Activated gamma-delta T cell (primary cell): Measurements from ENCODE around the gene C19orf25.
"Not testable (repeated sequence)": the region's sequence is repeated elsewhere in the genome, so short reads cannot be mapped to it uniquely, and the experiment has no call there.

ENCODE experiments used
- DNase-seq: peaks from one replicate; lab custom pipeline; 2025; lab: John Stamatoyannopoulos, UW

The C19orf25 gene

DNA sequence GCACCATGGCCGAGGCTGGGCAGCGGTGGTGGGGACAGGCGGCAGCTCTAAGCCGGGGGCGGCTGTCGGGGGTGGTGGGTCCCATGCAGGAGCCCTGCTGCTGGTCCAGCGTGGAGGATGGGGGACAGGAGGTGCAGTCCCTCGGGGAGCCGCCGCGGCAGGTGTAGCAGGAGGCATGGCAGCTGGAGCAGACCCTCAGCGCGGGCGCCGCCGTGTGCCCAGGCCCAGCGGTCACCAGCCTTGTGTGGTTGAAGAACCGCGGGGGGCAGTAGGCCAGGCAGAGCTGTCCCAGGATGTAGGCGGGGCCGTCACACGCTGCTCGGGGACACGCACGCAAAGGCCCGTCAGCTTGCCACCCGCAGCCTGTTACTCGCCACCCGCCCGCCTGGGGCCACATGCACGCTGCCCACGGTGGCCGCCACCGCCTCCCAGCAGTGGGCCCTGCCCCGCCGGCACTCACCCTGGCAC, 2.9 kb upstream of the C19orf25 start:
- DNase-seq = no peak

DNA sequence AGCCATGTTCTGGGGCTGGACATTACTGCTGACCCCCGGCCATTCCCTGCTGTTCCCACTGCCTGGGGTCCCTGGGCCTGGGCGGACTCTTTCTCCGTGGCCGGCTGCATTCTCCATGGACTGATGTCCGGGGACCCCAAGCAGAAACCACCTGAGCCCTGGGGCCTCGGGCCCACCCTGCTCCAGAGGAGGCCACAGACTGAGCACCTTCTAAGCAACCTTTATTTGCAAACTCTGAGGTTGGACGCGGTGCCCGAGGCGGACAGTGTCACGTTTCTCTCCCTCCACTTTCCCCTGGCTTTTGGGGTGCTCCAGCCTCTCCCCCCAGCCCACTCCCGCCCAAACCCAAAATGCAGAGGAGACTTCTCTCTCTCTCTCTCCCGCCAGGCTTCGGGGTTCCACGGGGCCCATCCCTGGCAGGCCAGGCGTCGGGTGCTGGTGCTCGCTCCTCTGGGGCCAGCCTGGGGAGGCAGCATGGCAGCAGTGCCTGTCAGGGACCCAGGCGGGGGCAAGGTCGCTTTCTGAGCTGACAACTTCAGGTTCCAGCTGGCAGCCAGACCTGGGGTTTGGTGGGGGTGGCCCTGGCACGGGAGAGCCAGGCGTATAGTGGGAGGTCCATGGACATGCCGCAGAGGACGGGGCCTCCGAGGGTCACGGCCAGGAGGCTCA, 2.3 kb upstream of the C19orf25 start:
- no peak for DNase-seq

DNA sequence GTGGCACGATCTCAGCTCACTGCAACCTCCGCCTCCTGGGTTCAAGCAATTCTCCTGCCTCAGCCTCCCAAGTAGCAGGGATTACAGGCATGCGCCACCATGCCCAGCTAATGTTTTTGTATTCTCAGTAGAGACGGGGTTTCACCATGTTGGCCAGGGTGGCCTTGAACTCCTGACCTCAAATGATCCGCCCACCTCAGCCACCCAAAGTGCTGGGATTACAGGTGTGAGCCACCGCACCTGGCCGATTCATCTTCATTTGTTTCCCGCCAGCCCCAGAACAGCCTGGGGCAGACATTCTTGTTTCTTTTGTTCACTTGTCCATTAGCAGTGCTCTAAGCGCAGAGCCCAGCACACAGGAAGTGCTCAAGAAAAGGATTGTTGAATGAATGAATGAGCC, 2.0 kb downstream of the C19orf25 start:
- DNase-seq = not testable (repeated sequence)

DNA sequence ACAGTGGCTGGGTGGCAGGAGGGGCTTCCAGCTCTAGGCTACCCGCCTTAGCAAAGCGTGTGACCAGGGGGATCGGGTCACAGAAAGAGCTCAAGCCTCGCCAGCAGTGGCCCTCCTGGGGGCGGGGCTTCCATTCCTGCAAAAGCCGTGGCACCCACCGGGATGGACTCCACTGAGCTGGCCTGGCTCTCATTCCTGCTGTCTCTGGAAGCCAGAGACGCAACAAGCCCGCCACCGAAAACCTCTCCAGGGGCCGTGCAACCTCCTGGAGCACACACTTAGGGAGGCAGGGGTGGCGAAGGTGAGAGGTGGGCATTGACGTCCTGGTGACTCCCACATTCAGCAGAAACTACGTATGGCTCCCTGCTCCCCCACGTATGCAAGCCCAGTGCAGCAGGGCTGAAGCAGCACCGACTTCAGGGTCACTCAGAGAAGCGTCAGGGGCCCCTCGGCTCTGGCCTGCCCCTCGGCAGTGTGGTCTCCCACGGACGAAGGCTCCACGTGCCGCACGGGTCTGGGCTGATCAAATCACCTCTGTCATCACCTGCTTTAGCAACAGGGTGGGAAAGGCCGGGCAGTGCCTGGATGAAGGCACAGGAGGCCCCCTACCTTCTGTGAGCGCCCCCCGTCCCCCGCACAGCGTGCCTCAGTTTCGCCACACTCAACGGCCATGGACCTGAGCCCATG, 3.1 kb downstream of the C19orf25 start:
- no peak for DNase-seq

DNA sequence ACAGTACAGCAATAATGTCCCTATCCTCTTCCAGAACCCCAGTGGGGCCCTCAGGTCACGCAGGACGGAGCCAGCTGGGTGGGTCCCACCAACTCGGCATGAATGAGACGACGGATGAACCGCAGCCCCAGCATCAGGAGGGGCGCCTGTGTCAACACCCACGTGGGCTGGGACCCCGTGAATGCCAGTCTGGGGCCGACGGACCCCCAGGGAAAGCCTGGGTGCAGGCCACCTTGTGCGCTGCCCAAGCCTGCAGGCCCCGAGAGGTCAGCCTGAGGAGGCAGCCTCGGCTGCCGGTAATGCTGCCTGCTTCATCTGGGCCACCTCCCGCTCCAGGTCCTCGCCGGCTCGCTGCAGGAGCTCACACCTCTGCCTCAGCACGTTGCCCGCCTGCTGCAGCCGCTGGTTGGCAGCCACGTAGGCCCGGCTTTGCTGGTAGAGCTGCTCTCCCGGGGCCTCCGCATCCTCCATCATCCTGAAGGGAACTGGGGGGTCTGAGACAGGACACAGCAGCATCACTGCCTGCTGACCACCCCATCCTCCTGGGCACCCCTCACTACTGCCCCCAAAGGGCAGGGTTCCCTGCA, 4.2 kb downstream of the C19orf25 start:
- DNase-seq = no peak

DNA sequence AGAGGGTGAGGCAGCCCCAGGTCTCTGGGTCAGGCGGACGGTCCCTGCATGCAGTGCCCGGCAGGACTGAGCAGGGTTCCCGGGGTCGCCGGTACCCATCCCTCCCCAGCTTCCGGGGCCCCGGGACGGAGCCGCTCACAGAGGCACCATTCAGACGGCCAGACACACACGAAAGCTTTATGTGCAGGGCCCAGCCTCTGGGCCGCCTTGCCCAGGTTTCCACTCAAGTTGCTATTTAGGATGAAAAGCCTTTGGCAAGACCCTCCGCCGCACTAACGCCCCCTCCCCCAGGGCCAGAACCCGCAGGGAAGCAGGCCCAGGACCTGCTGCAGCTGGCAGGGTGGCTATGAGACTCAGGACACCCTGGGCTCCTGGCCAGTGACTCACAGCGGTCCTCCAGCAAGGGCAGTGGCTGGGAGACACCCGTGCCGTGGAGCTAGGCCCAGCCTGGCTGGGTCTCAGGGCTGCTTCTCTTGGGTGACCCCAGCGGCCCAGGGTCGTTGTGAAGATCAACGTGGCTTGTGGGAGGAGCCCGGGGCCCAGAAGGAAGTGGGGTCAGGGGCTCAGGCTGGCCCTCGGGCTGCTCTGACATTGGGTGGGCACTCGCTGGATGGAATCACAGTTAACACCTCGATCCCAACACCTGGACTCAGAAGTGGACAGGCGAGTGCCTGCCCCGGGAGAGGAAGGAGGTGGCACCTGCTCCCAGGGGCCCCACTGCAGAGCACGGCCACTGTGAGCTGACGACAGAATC, 4.8 kb downstream of the C19orf25 start:
- no peak for DNase-seq

DNA sequence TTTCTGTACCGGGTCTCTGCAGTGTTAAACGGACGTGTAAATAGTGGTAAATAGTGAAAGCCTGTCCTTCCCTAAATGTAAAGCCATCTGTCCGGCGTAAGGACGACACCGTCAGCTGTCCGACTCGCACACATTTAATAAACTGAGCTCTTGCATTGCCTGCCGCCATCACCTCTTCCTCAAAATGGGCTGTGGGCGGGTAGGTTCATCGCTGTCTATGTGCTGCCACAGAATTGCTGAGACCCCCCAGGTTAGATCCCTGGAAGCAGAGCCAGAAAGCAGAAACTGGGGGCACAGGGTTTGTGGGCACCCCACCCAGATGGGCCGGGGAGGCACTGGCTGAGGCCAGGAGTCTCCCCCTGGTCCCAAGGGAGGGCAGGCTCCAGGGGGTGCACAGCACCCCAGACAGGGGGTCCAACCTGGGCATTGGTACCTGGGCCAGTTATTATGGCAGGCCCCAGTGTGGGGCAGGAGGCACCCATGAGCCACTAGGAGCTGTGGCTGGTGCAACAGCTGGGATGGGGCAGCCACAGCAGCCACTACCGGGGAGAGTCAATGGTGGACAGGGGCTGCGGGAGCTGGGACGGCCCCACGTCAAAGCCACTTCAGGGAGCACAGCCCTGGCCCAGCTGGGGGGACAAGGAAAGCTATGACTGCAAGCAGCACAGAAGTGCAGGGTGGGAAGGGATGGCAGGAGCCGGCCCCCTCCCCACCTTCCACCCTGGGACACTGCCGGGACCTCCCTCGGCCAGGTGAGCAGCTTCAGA, 5.7 kb downstream of the C19orf25 start:
- DNase-seq = no peak

DNA sequence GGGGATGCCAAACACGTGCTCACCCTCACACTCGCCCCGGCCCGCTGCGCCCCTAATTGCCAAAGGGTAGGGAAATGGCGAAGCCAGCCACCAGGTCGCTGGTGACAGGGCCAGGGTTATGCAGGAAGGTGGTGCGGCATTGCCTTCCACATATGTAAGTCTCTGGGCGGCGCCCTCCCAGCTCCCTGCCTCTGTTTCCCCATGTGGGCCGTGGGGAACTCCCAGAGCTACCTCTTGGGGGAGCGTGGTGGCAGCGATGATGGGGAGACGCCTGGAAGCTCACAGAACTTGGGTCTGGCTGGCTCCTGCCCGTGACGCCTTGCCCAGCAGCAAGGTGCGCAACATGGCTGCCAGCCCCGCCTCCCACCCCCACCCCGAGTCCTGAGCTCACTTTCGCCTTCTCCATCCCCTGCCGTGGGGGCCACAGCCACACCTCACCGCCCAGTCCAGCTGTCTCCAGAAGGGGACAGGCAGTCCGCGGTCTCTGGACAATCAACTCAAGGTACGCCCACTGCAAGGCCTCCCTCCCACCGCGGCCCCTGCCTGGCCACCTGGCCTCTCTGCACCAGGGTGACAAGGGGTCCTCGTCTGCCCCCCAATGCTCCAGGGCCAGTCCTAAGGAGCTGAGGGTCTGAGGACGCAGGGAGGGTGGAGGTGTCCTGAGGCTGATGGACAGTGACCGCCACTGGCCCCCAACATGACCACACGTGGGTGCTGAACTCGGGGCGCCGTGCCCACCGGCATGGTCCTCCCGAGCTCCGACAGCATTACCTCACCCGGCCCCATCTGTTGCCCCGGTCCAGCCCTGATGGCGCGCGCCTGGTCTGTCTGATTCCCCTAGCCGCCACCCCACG, 6.6 kb downstream of the C19orf25 start:
- DNase-seq = no peak

DNA sequence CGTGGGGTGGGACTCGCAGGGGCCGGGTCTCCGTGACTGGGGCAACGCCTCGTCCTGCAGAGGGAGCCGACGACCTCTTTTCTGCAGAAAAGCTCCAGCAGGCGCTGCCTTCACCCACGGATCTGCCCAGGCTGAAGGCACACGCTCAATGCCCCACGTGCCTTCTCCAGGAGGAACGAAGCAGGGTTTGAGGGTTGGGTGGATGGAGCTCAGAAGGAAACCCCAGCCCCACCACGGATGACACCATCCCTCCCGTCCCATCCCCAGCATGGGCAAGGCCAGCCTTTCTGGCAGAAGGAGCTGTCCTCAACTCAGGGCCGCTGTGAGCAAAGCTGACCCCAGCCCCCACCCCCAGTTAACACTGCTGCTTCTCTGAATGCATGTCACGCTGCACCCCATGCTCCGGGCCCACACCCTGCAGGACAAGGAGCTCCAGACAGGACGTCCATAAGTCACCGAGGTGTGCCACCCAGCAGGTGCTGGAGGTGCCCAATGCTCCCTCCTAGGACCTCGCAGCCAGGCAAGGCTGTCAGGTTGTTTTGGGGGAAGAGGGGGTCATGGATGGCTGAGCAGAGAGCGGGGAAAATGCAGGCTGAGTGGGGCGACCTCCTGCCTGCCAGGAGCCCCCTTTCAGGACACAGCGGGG, 7.4 kb downstream of the C19orf25 start:
- DNase-seq = no peak

DNA sequence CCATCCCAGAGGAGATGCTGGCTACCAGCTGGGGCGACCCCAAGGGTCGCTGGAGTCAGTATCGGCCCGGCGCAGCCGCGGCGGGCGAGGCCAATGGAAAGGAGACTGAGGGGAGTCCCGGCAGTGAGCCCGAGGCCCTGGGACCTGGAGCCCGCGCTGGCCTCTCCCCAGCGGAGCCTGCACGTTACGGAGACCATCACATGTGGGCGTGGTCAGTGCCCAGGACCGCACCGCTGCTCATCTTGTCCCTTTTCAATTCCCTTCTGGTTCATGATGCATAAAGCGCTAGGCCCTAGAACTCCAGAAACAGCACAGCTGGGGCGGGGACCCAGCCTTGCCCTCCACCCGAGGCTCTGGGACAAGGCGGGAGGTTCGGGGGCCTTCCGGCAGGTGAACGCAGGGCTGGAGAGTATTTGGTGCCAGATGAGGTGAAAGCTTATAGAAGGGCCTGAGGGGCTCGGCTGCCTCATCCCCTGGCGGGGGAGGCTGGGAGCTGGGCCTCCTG, 8.0 kb downstream of the C19orf25 start:
- no peak for DNase-seq

DNA sequence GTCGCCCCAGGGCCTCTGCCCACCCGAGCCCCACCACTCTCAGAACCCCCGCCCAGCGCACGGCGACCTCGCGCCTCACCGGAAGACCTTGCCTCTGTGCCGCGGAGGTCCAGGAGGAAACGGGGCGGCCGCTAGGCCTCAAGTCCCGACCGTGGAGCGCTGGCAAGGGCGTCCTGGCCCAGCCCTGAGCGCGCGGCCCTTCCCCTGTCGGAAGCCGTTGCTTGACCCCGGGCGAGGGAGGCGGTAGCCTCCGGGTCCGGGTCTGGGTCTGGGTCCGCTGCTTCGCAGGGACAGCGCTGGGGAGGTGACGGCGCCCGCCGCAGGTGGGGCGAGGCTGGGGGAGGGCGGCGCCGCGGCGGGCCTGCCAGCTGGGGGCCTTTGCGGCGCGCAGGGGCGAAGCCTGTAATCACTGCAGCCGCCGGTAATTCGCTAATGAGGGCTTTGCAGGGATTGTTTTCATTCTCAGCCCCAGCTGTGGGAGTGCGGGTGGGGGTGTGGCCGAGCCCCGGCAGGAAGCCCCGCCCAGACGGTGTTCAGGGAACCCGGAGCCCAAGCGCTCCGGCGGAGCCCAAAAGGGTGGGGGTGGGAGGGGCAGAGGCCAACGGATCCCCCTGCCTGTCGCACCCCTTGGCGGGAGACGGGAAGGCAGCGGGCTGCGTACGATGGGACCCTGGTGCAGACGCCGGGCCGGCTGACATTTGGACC, 8.6 kb downstream of the C19orf25 start:
- DNase-seq = no peak

DNA sequence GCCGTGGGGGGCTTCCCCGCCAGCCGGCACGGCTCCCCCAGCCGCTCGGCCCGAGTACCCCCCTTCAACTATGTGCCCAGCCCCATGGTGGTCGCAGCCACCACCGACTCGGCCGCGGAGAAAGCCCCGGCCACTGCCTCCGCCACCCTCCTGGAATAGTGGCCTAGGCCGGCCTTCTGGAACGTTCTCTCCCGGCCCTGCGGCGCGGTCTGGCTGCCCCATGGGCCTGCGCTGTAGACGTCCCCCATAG, 9.0 kb downstream of the C19orf25 start:
- no peak for DNase-seq

DNA sequence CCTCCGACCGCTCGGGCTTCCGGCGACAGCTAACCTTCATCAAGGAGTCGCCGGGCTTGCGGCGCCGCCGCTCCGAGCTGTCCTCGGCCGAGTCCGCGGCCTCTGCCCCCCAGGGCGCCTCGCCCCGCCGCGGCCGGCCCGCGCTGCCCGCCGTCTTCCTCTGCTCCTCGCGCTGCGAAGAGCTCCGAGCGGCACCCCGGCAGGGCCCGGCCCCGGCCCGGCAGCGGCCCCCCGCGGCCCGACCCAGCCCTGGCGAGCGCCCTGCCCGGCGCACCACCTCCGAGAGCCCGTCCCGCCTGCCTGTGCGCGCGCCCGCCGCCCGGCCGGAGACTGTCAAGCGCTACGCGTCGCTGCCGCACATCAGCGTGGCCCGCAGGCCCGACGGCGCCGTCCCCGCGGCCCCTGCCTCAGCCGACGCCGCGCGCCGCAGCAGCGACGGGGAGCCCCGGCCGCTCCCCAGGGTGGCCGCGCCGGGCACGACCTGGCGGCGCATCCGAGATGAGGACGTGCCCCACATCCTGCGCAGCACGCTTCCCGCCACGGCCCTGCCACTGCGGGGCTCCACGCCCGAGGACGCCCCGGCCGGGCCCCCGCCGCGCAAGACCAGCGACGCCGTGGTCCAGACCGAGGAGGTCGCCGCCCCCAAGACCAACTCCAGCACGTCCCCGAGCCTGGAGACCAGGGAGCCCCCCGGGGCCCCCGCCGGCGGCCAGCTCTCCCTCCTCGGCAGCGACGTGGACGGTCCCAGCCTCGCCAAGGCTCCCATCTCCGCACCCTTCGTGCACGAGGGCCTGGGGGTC, 9.6 kb downstream of the C19orf25 start:
- DNase-seq = no peak

DNA sequence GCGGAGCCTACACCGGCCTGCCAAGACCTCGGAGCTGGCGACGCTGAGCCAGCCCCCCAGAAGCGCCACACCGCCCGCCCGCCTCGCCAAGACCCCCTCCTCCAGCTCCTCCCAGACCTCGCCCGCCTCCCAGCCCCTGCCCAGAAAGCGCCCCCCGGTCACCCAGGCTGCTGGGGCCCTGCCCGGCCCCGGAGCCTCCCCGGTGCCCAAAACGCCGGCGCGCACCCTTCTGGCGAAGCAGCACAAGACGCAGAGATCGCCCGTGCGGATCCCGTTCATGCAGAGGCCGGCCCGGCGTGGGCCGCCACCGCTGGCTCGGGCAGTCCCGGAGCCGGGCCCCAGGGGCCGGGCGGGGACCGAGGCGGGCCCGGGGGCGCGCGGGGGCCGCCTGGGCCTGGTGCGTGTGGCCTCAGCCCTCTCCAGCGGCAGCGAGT, 10.2 kb downstream of the C19orf25 start:
- no peak for DNase-seq

DNA sequence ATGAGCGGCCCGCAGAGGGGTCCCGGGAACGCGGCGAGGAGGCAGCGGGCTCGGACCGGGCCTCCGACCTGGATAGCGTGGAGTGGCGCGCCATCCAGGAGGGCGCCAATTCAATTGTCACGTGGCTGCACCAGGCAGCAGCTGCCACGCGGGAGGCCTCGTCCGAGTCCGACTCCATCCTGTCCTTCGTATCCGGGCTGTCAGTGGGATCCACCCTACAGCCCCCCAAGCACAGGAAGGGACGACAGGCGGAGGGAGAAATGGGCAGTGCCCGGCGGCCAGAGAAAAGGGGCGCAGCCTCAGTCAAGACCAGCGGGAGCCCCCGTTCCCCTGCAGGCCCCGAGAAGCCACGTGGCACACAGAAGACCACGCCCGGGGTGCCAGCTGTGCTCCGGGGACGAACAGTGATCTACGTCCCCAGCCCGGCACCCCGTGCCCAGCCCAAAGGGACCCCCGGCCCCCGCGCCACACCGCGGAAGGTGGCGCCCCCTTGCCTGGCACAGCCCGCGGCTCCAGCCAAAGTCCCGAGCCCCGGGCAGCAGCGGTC, 10.7 kb downstream of the C19orf25 start:
- DNase-seq = no peak

DNA sequence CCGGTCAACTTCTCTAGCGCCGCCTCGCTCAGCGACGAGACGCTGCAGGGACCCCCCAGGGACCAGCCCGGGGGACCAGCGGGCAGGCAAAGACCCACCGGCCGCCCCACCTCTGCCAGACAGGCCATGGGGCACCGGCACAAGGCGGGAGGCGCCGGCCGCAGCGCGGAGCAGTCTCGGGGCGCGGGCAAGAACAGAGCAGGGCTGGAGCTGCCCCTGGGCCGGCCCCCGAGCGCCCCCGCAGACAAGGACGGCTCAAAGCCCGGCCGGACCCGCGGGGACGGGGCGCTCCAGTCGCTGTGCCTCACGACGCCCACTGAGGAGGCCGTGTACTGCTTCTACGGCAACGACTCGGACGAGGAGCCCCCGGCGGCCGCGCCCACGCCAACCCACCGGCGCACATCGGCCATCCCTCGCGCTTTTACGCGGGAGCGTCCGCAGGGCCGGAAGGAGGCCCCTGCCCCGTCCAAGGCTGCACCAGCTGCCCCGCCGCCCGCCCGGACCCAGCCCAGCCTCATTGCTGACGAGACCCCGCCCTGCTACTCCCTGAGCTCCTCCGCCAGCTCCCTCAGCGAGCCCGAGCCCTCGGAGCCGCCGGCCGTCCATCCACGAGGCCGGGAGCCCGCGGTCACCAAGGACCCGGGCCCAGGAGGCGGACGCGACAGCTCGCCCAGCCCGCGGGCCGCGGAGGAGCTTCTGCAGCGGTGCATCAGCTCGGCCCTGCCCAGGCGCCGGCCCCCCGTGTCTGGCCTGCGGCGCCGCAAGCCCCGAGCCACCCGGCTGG, 11.3 kb downstream of the C19orf25 start:
- DNase-seq = no peak

DNA sequence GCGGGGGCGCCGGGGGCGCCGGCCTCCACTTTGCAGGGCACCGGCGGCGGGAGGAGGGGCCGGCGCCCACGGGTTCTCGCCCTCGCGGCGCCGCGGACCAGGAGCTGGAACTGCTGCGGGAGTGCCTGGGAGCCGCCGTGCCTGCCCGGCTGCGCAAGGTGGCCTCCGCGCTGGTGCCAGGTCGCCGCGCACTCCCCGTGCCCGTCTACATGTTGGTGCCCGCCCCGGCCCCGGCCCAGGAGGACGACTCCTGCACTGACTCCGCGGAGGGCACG, 11.9 kb downstream of the C19orf25 start:
- no peak for DNase-seq
